ENCODE measurements around the gene ACSF3. TPM values are rescaled to one million over a fixed set of nuclear protein-coding genes. Genes with fewer than 3 reads are reported as not detected.

Gene ACSF3
- total RNA-seq, 4 donors from 2014 or later = 94.6 to 120 (median 108) TPM

DNA sequence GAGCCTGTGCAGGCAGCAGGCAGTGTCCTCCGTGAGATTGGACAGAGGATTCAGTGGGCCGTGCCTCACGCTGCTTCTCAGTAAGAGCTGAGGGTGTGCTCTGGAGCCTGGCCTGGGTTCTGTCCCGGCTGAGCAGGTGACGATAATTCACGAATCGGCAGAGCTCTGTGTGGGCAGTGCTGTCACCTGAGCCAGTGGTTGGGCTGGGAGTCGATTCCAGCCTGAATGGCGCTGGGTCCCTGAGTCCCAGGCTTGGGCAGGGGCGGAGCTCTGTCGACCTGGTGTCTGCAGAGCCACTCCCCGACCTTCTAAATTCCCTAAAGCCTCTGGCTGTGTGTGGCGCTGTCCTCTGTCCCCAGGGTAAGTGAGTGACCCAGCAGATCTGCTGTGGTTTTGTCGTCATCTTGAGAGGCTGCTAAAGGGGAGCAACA lies 8.4 kb downstream of the ACSF3 start:
- no peaks in the 10 kb centered on the region for H3K9me3 ChIP-seq
- H3K4me3 ChIP-seq = peak overlapping the region in 2 of 4 donors; percentile 7 to 36
- DNase-seq = peak in 1 of 3 donors; percentile 84
- H3K27me3 ChIP-seq = no peaks in the 10 kb centered on the region
- H3K4me1 ChIP-seq = peaks cover 14 to 60% (median 26%) of the 10 kb centered on the region in 4 donors
- peak overlapping the region in 3 of 4 donors; percentile 63 to 94 (median 85) for H3K27ac ChIP-seq
- TF ChIP-seq POLR2A (IDR thresholded peaks at IDR 0.05) = peak in 1 of 2 donors; percentile 12
- TF ChIP-seq, protein P1, sequence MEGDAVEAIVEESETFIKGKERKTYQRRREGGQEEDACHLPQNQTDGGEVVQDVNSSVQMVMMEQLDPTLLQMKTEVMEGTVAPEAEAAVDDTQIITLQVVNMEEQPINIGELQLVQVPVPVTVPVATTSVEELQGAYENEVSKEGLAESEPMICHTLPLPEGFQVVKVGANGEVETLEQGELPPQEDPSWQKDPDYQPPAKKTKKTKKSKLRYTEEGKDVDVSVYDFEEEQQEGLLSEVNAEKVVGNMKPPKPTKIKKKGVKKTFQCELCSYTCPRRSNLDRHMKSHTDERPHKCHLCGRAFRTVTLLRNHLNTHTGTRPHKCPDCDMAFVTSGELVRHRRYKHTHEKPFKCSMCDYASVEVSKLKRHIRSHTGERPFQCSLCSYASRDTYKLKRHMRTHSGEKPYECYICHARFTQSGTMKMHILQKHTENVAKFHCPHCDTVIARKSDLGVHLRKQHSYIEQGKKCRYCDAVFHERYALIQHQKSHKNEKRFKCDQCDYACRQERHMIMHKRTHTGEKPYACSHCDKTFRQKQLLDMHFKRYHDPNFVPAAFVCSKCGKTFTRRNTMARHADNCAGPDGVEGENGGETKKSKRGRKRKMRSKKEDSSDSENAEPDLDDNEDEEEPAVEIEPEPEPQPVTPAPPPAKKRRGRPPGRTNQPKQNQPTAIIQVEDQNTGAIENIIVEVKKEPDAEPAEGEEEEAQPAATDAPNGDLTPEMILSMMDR (IDR thresholded peaks at IDR 0.05) = peak in 1 of 6 experiments; percentile 13
- peaks cover 0 to 63% (median 0%) of the 10 kb centered on the region in 3 donors for H3K36me3 ChIP-seq

DNA sequence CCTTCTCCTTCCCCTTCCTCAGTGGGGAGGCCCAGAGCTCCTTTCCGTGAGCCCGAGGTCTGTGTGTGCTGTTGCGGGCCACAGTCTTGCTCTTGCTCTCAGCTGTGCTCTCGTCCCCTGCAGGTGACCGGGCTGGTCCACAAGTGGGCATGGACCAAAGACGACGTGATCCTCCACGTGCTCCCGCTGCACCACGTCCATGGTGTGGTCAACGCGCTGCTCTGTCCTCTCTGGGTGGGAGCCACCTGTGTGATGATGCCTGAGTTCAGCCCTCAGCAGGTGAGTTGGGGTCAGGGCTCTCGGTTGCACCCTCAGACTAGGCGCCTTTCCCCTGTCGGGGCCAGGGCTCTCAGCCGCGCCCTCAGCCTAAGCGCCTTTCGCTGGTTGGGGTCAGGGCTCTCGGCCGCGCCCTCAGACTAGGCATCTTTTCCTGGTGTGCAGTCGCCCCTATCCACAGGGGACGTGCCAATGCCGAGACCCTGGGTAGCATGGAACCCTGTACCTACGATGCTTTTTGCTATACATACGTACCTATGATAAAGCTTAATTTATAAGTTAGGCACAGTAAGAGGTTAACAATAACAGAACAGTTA lies 8.9 kb downstream of the ACSF3 start:
- Histone ChIP-seq H3K4me1 (peaks cover 9 to 55% (median 24%) of the 10 kb centered on the region in 4 donors), H3K4me3 (peak overlapping the region in 2 of 4 donors; percentile 20 to 36), H3K9me3 (no peaks in the 10 kb centered on the region), H3K27me3 (no peaks in the 10 kb centered on the region), H3K36me3 (peaks cover 0 to 68% (median 0%) of the 10 kb centered on the region in 3 donors), H3K27ac (peak overlapping the region in 3 of 4 donors; percentile 63 to 94 (median 85))
- no peak for DNase-seq
- TF ChIP-seq, protein P1 (IDR thresholded peaks at IDR 0.05) = no peak
- TF ChIP-seq POLR2A (IDR thresholded peaks at IDR 0.05) = no peak

DNA sequence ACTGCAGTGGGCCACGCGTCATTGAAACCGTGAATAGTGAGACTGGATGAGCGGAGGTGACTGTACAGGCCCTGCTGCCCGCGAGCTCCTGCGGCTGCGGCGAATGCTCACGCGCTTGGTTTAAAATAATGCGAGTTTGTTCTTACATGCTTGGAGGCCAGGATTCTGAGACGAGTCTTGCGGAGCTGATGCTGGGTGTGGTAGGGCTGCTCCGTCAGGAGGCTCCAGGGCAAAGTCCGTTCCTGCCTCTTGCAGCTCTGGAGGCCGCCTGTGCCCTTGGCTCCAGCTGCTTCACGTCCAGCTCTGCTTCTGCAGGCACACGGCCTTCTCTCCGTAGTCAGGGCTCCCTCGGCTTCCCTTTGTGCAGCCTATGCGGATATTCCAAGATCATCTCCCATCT lies 9.5 kb downstream of the ACSF3 start:
- peak overlapping the region in 3 of 4 donors; percentile 63 to 94 (median 85) for H3K27ac ChIP-seq
- peak in 2 of 3 donors; percentile 88 for DNase-seq
- peaks cover 0 to 74% (median 0%) of the 10 kb centered on the region in 3 donors for H3K36me3 ChIP-seq
- peak; percentile 21 to 49 for TF ChIP-seq POLR2A (IDR thresholded peaks at IDR 0.05)
- TF ChIP-seq, protein P1 (IDR thresholded peaks at IDR 0.05) = no peak
- H3K27me3 ChIP-seq = no peaks in the 10 kb centered on the region
- peak overlapping the region in 2 of 4 donors; percentile 20 to 36 for H3K4me3 ChIP-seq
- H3K4me1 ChIP-seq = peaks cover 5 to 49% (median 18%) of the 10 kb centered on the region in 4 donors
- H3K9me3 ChIP-seq = no peaks in the 10 kb centered on the region

DNA sequence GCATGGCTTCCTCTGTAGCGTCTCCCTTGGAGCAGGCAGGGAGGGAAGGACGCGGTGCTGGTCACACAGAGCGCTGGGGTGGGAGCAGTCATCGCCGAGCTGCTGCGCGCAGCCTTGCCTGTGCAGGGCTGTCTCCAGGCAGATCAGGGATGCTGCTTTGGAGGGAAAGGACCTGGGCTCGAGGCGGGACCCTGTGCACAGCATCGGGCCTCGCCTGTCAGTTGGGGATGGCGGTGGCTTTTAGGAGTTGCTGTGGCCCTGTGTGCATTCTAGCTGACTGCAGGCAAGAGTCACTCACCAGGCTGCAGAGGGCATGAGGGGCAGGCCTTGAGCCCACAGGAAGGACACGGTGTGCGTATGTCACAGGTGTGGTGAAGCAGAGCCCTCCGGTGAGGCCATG lies 10.1 kb downstream of the ACSF3 start:
- peak overlapping the region in 1 of 4 donors; percentile 36 for H3K4me3 ChIP-seq
- TF ChIP-seq POLR2A (IDR thresholded peaks at IDR 0.05) = no peak
- TF ChIP-seq, protein P1 (IDR thresholded peaks at IDR 0.05) = no peak
- no peak for DNase-seq
- H3K27ac ChIP-seq = peak overlapping the region in 3 of 4 donors; percentile 63 to 94 (median 85)
- H3K4me1 ChIP-seq = peaks cover 4 to 43% (median 18%) of the 10 kb centered on the region in 4 donors
- no peaks in the 10 kb centered on the region for H3K9me3 ChIP-seq
- H3K27me3 ChIP-seq = no peaks in the 10 kb centered on the region
- H3K36me3 ChIP-seq = peaks cover 0 to 75% (median 0%) of the 10 kb centered on the region in 3 donors

DNA sequence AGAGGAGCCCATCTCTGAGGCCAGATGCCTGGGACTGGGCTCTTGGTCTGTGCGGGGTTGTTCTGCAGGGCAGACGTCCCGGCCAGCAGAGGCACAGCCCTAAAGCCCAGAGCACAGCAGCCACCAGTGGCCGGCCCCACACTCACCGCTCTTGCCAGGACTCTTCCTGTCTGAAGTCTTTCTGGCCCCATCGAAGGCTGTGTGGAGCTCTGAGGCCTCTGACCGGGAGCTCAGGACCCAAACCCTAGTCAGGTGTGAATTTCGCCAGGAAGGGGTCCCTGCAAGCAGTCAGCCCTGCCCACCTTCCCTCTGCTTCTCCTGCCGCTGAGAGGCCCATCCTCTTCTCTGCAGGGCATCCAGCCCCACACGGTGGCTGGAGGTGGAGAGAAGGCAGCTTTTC lies 10.7 kb downstream of the ACSF3 start:
- Histone ChIP-seq H3K4me1 (peaks cover 0 to 38% (median 13%) of the 10 kb centered on the region in 4 donors), H3K27ac (peak overlapping the region in 1 of 4 donors; percentile 94), H3K36me3 (peaks cover 0 to 75% (median 0%) of the 10 kb centered on the region in 3 donors), H3K4me3 (no peak overlapping the region), H3K27me3 (no peaks in the 10 kb centered on the region), H3K9me3 (no peaks in the 10 kb centered on the region)
- TF ChIP-seq, protein P1 (IDR thresholded peaks at IDR 0.05) = no peak
- no peak for TF ChIP-seq POLR2A (IDR thresholded peaks at IDR 0.05)
- DNase-seq = peak in 1 of 3 donors; percentile 25
